ENCODE data around the gene OMA1.

Gene OMA1

GRCh38 chr1:58434607-58435006, 111.9 kb downstream of the OMA1 start:
- TF ChIP-seq TAF1 (IDR thresholded peaks at IDR 0.05; ENCODE audit: borderline replicate concordance, low read depth, low read length) = no peak
- TF ChIP-seq POLR2A (IDR thresholded peaks at IDR 0.05; ENCODE audit: low read depth, low read length) = no peak
- no peak for TF ChIP-seq POLR2AphosphoS5 (IDR thresholded peaks at IDR 0.05; ENCODE audit: low read depth, low read length)
- DNase-seq (ENCODE audit: insufficient read length) (no peak), FAIRE-seq (no peak)

- no peak for TF ChIP-seq TAF1 (IDR thresholded peaks at IDR 0.05; ENCODE audit: borderline replicate concordance, low read depth, low read length)
- TF ChIP-seq POLR2A (IDR thresholded peaks at IDR 0.05; ENCODE audit: low read depth, low read length) = no peak
- TF ChIP-seq POLR2AphosphoS5 (IDR thresholded peaks at IDR 0.05; ENCODE audit: low read depth, low read length) = no peak
- DNase-seq (ENCODE audit: insufficient read length) (no peak), FAIRE-seq (no peak)
These were observed 112.3 kb downstream of the OMA1 start for GRCh38 chr1:58434181-58434580.

- TF ChIP-seq POLR2A (IDR thresholded peaks at IDR 0.05; ENCODE audit: low read depth, low read length) (no peak), TAF1 (IDR thresholded peaks at IDR 0.05; ENCODE audit: borderline replicate concordance, low read depth, low read length) (no peak), POLR2AphosphoS5 (IDR thresholded peaks at IDR 0.05; ENCODE audit: low read depth, low read length) (no peak)
- no peak for FAIRE-seq
- no peak for DNase-seq (ENCODE audit: insufficient read length)
These were observed 113.5 kb downstream of the OMA1 start for GRCh38 chr1:58432851-58433668.

- no peak for TF ChIP-seq POLR2A (IDR thresholded peaks at IDR 0.05; ENCODE audit: low read depth, low read length)
- no peak for TF ChIP-seq TAF1 (IDR thresholded peaks at IDR 0.05; ENCODE audit: borderline replicate concordance, low read depth, low read length)
- TF ChIP-seq POLR2AphosphoS5 (IDR thresholded peaks at IDR 0.05; ENCODE audit: low read depth, low read length) = no peak
- no peak for FAIRE-seq
- no peak for DNase-seq (ENCODE audit: insufficient read length)
These were observed 114.5 kb downstream of the OMA1 start for GRCh38 chr1:58431901-58432620.
